Measurements from ENCODE around the gene IGFN1.

IGFN1 gene

DNA sequence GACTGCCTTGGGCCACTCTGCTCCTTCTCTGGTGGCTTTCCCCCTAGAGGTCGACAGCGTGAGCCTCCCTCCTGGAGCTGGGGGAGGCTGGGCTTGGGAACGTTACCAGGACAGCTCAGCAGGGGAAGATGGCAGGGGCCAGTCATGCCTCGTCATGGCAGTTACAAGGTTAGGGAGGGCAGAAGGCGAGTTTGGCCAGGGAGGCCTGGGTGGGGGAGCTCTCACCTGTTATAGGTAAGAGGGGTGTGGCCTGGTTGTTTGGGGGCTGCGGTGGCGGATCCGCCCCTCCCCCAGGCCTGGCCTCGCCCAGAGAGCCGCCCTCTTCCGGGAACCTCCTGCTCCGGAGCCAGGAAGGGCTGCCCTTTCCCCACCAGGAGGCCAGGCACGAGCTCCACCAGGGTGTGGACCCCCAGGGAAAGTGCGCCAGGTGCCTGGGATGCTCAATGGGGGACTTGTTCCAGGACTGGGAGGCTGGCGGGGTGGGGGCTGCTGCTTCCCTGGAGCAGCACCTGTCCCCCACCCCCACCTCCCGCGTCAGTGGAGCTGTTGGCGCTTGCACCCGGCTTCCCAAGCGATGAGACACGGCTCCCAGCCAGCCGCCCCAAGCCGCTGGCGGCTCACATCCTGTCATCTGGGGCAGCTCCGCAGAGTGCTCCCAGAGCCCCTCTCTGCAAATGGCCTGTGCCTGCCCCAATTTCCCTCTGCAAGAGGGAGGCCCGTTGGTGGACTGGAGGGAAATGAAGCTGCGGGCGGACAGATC, 69.0 kb downstream of the IGFN1 start:
- Histone ChIP-seq H3K4me1 (ENCODE audit: control insufficient read depth, insufficient read depth, low read length, poor library complexity, severe bottlenecking) (no peaks in the 10 kb centered on the region), H3K36me3 (ENCODE audit: control insufficient read depth, insufficient read depth, low read length) (no peaks in the 10 kb centered on the region), H3K27ac (ENCODE audit: low read depth, low read length, severe bottlenecking) (no peak overlapping the region), H3K9me3 (ENCODE audit: control insufficient read depth, low read length) (no peaks in the 10 kb centered on the region), H3K4me3 (ENCODE audit: extremely low read depth, insufficient read depth, low read length, poor library complexity, severe bottlenecking) (peak overlapping the region; percentile 1)
- WGBS, 2 experiments (ENCODE audit: insufficient coverage in 2 of 2), result 31 to 37% methylated on average over 5 to 18 of the region's 28 CpGs

DNA sequence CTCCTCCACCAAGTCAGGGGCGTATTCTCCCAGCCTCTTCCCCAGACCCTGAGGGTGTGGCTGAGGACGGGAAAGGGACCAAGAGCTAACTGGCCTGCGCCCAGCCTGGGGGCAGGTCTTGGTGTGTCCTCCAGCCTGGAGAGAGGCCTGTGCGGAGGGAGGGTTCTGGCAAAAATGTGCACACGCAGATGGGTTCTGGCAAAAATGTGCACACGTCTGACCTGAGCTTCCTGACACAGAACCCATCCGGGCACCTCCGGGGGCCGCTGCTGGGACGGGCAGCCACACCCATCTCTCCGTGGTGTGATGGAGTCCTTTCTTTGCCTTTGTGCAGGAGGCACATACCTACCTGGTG, 69.6 kb downstream of the IGFN1 start:
- H3K4me3 ChIP-seq (ENCODE audit: extremely low read depth, insufficient read depth, low read length, poor library complexity, severe bottlenecking), result no peak overlapping the region
- H3K36me3 ChIP-seq (ENCODE audit: control insufficient read depth, insufficient read depth, low read length), result no peaks in the 10 kb centered on the region
- 83 to 87% methylated on average over 10 of the region's 11 CpGs for WGBS, 2 experiments (ENCODE audit: insufficient coverage in 2 of 2)
- H3K4me1 ChIP-seq (ENCODE audit: control insufficient read depth, insufficient read depth, low read length, poor library complexity, severe bottlenecking), result no peaks in the 10 kb centered on the region
- H3K9me3 ChIP-seq (ENCODE audit: control insufficient read depth, low read length), result no peaks in the 10 kb centered on the region
- H3K27ac ChIP-seq (ENCODE audit: low read depth, low read length, severe bottlenecking), result no peak overlapping the region

DNA sequence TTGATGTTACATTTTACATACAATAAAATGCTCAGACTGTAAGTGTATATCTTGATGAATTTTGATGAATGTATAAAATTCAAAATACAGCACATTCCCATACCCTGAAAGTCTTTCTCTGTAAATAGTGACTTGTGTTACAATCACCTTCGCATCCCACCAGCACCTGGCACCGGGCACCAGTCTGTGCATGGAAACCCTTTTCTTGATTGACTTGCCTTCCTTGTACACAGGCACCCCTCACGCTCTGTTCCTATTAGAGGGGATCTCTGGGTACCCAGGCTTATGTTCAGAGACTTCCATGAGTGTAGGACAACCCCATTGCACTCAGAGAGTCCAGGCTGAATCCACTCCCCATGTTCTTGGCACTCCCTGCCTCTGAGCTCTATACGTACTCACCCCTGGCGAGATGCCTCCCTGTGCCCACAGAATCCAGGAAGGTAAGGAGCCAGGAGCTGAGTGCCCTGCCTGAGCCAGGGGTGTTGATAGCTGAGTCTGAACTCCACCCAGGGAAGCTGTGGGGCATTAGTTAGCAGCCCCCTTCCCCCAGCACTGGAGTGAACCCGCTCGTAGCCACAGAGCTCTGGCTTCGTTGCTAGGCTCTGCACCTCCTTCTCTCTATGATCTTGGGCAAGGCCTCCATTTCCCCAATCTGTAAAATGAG, 70.2 kb downstream of the IGFN1 start:
- Histone ChIP-seq H3K36me3 (ENCODE audit: control insufficient read depth, insufficient read depth, low read length) (no peaks in the 10 kb centered on the region), H3K4me3 (ENCODE audit: extremely low read depth, insufficient read depth, low read length, poor library complexity, severe bottlenecking) (no peak overlapping the region), H3K27ac (ENCODE audit: low read depth, low read length, severe bottlenecking) (no peak overlapping the region), H3K9me3 (ENCODE audit: control insufficient read depth, low read length) (no peaks in the 10 kb centered on the region), H3K4me1 (ENCODE audit: control insufficient read depth, insufficient read depth, low read length, poor library complexity, severe bottlenecking) (no peaks in the 10 kb centered on the region)
- WGBS, 2 experiments (ENCODE audit: insufficient coverage in 2 of 2), result 91 to 100% methylated on average over 2 to 5 of the region's 8 CpGs

GRCh38 chr1:201261771-201262547, 71.3 kb downstream of the IGFN1 start:
- Histone ChIP-seq H3K9me3 (ENCODE audit: control insufficient read depth, low read length) (no peaks in the 10 kb centered on the region), H3K36me3 (ENCODE audit: control insufficient read depth, insufficient read depth, low read length) (no peaks in the 10 kb centered on the region), H3K4me1 (ENCODE audit: control insufficient read depth, insufficient read depth, low read length, poor library complexity, severe bottlenecking) (no peaks in the 10 kb centered on the region), H3K4me3 (ENCODE audit: extremely low read depth, insufficient read depth, low read length, poor library complexity, severe bottlenecking) (no peak overlapping the region), H3K27ac (ENCODE audit: low read depth, low read length, severe bottlenecking) (no peak overlapping the region)
- WGBS, 2 experiments (ENCODE audit: insufficient coverage in 2 of 2), result 94 to 96% methylated on average over 6 to 7 of the region's 8 CpGs

DNA sequence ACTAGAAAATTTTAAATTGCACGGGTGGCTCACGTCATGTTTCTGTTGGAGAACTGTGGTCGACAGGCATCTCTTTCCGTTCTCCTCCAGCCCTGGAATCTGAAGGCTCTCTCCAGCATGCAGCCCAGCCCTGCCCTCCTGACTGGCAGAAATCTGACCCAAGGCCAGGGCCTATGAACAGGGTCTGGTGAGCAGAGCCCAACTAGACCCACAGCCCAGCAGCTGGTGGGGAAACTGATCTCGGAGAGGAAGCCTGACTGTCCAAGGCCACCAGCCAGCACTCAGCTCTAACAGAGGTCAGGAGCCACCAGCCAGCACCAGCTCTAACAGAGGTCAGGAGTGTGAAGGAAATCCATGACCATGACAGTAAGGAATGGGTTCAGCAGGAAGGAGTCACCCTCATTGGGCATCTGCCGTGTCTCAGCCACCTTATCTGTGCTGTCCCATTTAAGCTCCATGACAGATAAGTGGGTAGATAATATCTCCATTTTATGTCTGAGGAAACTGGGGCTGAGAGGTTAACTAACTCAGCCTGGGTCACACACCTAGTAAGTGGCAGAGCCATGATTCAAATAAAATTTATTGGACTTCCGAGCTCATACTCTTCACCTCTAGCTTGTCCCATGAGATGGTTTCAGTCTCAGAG, 72.5 kb downstream of the IGFN1 start:
- WGBS, 2 experiments (ENCODE audit: insufficient coverage in 2 of 2), result 94 to 96% methylated on average over 5 to 7 of the region's 7 CpGs
- no peak overlapping the region for H3K27ac ChIP-seq (ENCODE audit: low read depth, low read length, severe bottlenecking)

GRCh38 chr1:201264072-201264471, 73.4 kb downstream of the IGFN1 start:
- no peaks in the 10 kb centered on the region for H3K36me3 ChIP-seq (ENCODE audit: control insufficient read depth, insufficient read depth, low read length)
- no peaks in the 10 kb centered on the region for H3K9me3 ChIP-seq (ENCODE audit: control insufficient read depth, low read length)
- H3K4me3 ChIP-seq (ENCODE audit: extremely low read depth, insufficient read depth, low read length, poor library complexity, severe bottlenecking), result no peak overlapping the region
- no peak overlapping the region for H3K27ac ChIP-seq (ENCODE audit: low read depth, low read length, severe bottlenecking)
- H3K4me1 ChIP-seq (ENCODE audit: control insufficient read depth, insufficient read depth, low read length, poor library complexity, severe bottlenecking), result no peaks in the 10 kb centered on the region
- WGBS, 2 experiments (ENCODE audit: insufficient coverage in 2 of 2), result 87 to 94% methylated on average over 6 of the region's 6 CpGs

More for the DNA sequence above, 72.5 kb downstream of the IGFN1 start:
- no peaks in the 10 kb centered on the region for H3K9me3 ChIP-seq (ENCODE audit: control insufficient read depth, low read length)
- no peaks in the 10 kb centered on the region for H3K36me3 ChIP-seq (ENCODE audit: control insufficient read depth, insufficient read depth, low read length)
- H3K4me1 ChIP-seq (ENCODE audit: control insufficient read depth, insufficient read depth, low read length, poor library complexity, severe bottlenecking), result no peaks in the 10 kb centered on the region
- no peak overlapping the region for H3K4me3 ChIP-seq (ENCODE audit: extremely low read depth, insufficient read depth, low read length, poor library complexity, severe bottlenecking)

DNA sequence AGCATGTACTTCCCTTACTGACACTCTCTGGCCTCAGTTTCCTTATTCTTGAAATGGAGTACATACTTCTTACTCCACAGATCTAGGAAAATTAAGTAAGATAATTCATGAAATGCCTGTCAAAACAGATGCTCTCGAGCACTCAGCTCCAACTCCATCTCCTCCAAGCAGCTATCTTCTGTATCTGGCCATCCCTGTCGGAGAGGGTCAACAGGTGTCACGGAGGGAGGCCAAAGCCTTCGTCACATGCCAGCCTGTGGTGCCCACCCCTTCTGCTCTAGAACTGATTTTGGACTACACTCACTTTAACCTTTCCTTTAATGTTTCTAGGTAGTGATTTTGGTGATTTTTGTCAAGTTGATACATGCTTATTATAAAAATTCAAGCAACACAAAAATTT, 73.9 kb downstream of the IGFN1 start:
- no peaks in the 10 kb centered on the region for H3K4me1 ChIP-seq (ENCODE audit: control insufficient read depth, insufficient read depth, low read length, poor library complexity, severe bottlenecking)
- H3K4me3 ChIP-seq (ENCODE audit: extremely low read depth, insufficient read depth, low read length, poor library complexity, severe bottlenecking), result no peak overlapping the region
- H3K27ac ChIP-seq (ENCODE audit: low read depth, low read length, severe bottlenecking), result no peak overlapping the region
- WGBS, 2 experiments (ENCODE audit: insufficient coverage in 2 of 2), result 83% methylated on average over 3 of the region's 4 CpGs; no CpG with 5 or more reads in 1 of the 2 experiments
- H3K36me3 ChIP-seq (ENCODE audit: control insufficient read depth, insufficient read depth, low read length), result no peaks in the 10 kb centered on the region
- no peaks in the 10 kb centered on the region for H3K9me3 ChIP-seq (ENCODE audit: control insufficient read depth, low read length)

DNA sequence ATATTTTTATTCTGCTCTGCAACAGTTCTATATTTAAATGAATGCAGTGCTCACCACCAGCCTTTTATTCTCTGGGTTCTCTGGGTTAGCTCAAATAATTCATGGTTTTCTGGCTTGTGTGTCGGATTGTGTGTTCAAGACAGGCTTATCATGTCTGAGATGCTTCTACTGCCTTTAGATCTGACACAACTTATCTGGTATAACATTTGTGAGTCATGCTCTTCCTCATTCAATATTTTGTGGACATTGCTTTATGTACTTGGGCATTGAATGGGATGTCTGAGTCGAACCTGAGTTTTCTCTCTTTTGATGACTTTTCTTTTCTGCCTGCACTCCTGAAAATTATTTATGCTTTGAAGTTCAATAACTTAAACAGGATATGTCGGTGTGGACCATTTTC, 75.1 kb downstream of the IGFN1 start:
- WGBS, 2 experiments (ENCODE audit: insufficient coverage in 2 of 2), result 92 to 100% methylated on average over 1 to 2 of the region's 3 CpGs
- no peaks in the 10 kb centered on the region for H3K4me1 ChIP-seq (ENCODE audit: control insufficient read depth, insufficient read depth, low read length, poor library complexity, severe bottlenecking)
- no peak overlapping the region for H3K4me3 ChIP-seq (ENCODE audit: extremely low read depth, insufficient read depth, low read length, poor library complexity, severe bottlenecking)
- no peak overlapping the region for H3K27ac ChIP-seq (ENCODE audit: low read depth, low read length, severe bottlenecking)
- H3K9me3 ChIP-seq (ENCODE audit: control insufficient read depth, low read length), result no peaks in the 10 kb centered on the region
- H3K36me3 ChIP-seq (ENCODE audit: control insufficient read depth, insufficient read depth, low read length), result no peaks in the 10 kb centered on the region

DNA sequence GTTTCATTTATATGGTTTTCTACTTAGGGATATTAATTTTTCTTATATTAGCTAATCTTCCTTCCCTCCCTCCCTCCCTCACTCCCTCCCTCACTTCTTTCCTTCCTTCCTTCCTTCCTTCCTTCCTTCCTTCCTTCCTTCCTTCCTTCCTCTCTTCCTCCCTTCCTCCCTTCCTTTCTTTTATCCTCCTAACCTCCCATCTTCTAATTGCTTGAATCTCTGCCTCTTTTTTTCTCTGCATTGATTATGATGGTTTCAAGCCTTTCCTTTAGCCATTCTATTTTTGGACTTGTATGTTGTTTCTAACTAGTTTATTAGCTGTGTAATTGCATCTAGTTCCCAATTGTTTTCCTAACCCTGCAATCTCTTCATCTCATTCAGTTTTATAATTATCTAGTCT, 75.7 kb downstream of the IGFN1 start:
- H3K4me1 ChIP-seq (ENCODE audit: control insufficient read depth, insufficient read depth, low read length, poor library complexity, severe bottlenecking), result no peaks in the 10 kb centered on the region
- no peaks in the 10 kb centered on the region for H3K36me3 ChIP-seq (ENCODE audit: control insufficient read depth, insufficient read depth, low read length)
- H3K27ac ChIP-seq (ENCODE audit: low read depth, low read length, severe bottlenecking), result no peak overlapping the region
- H3K4me3 ChIP-seq (ENCODE audit: extremely low read depth, insufficient read depth, low read length, poor library complexity, severe bottlenecking), result no peak overlapping the region
- no peaks in the 10 kb centered on the region for H3K9me3 ChIP-seq (ENCODE audit: control insufficient read depth, low read length)

GRCh38 chr1:201266774-201267173, 76.2 kb downstream of the IGFN1 start:
- no peaks in the 10 kb centered on the region for H3K9me3 ChIP-seq (ENCODE audit: control insufficient read depth, low read length)
- H3K4me1 ChIP-seq (ENCODE audit: control insufficient read depth, insufficient read depth, low read length, poor library complexity, severe bottlenecking), result no peaks in the 10 kb centered on the region
- H3K36me3 ChIP-seq (ENCODE audit: control insufficient read depth, insufficient read depth, low read length), result no peaks in the 10 kb centered on the region
- 85 to 94% methylated on average over 3 of the region's 3 CpGs for WGBS, 2 experiments (ENCODE audit: insufficient coverage in 2 of 2)
- H3K27ac ChIP-seq (ENCODE audit: low read depth, low read length, severe bottlenecking), result no peak overlapping the region
- no peak overlapping the region for H3K4me3 ChIP-seq (ENCODE audit: extremely low read depth, insufficient read depth, low read length, poor library complexity, severe bottlenecking)
